B cell (primary cell): Measurements from ENCODE around the gene MLXIPL.

ENCODE experiments used
- EZH2 ChIP-seq: IDR thresholded peaks from 2 replicates; pipeline ENCODE4 v1.6.1; 2012; ENCODE audit warnings: borderline replicate concordance, low read depth, mild to moderate bottlenecking, moderate library complexity, low read length; ENCODE audit not compliant: insufficient read depth, poor library complexity, severe bottlenecking
- TF ChIP-seq, protein P1 (sequence below): fragments of 200-600 bp; IDR thresholded peaks from one replicate; pipeline ENCODE4 v1.8.0; 2022; ENCODE audit warnings: antibody characterized with exemption, mild to moderate bottlenecking

DNA sequence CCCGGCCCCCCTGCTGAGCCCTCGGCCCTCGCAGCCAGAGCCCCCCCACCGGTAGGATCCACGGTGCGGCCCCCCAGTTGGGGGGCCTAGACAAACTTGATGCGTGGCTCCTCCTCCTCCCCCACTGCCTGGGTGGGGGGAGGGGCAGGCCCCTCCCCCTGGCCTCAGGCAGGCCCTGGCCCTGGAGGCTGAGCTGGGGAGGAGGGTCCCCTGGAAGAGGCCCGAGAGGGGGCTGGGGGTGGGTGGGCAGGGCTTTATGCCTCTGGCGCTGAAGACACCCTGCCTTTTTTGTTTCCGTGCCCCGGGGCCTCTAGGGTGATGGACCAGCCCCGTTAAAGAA lies 47.0 kb upstream of the MLXIPL start:
- TF ChIP-seq, protein P1, sequence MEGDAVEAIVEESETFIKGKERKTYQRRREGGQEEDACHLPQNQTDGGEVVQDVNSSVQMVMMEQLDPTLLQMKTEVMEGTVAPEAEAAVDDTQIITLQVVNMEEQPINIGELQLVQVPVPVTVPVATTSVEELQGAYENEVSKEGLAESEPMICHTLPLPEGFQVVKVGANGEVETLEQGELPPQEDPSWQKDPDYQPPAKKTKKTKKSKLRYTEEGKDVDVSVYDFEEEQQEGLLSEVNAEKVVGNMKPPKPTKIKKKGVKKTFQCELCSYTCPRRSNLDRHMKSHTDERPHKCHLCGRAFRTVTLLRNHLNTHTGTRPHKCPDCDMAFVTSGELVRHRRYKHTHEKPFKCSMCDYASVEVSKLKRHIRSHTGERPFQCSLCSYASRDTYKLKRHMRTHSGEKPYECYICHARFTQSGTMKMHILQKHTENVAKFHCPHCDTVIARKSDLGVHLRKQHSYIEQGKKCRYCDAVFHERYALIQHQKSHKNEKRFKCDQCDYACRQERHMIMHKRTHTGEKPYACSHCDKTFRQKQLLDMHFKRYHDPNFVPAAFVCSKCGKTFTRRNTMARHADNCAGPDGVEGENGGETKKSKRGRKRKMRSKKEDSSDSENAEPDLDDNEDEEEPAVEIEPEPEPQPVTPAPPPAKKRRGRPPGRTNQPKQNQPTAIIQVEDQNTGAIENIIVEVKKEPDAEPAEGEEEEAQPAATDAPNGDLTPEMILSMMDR, result no peak
- TF ChIP-seq EZH2, result no peak
